ENCODE results near the gene MFNG. TPM values are rescaled to one million over a fixed set of nuclear protein-coding genes. Genes with fewer than 3 reads are reported as not detected.

MFNG gene
- total and polyA plus RNA-seq, 4 donors, result 14.3 to 46.7 (median 31.0) TPM

- Histone ChIP-seq H3K36me3 (ENCODE audit: control insufficient read depth in 4 of 4, insufficient read depth in 4 of 4, low read length in 4 of 4) (peaks cover 0 to 34% (median 0%) of the 10 kb centered on the region in 4 donors), H3K27me3 (ENCODE audit: control insufficient read depth in 3 of 3, insufficient read depth in 3 of 3, low read length in 2 of 3) (no peaks in the 10 kb centered on the region), H3K9ac (ENCODE audit: insufficient read depth in 1 of 2, low read length in 2 of 2) (no peak overlapping the region), H3K4me3 (no peak overlapping the region), H3K9me3 (ENCODE audit: control insufficient read depth in 4 of 4, insufficient read depth in 3 of 4, low read length in 3 of 4) (no peaks in the 10 kb centered on the region), H3K27ac (ENCODE audit: low read depth in 1 of 2, low read length in 1 of 2) (no peak overlapping the region), H3K4me1 (ENCODE audit: control insufficient read depth in 5 of 5, insufficient read depth in 5 of 5, low read length in 5 of 5) (no peaks in the 10 kb centered on the region)
- DNase-seq (no peak), ATAC-seq (ENCODE audit: insufficient read depth, low FRiP score) (no peak)
- WGBS, 2 donors, result 81 to 88% methylated on average over 11 of the region's 11 CpGs
- no peak for TF ChIP-seq CTCF (IDR thresholded peaks at IDR 0.05; ENCODE audit: control extremely low read depth, extremely low read depth)
Measured at GRCh38 chr22:37474447-37475090, 11.6 kb downstream of the MFNG start.

DNA sequence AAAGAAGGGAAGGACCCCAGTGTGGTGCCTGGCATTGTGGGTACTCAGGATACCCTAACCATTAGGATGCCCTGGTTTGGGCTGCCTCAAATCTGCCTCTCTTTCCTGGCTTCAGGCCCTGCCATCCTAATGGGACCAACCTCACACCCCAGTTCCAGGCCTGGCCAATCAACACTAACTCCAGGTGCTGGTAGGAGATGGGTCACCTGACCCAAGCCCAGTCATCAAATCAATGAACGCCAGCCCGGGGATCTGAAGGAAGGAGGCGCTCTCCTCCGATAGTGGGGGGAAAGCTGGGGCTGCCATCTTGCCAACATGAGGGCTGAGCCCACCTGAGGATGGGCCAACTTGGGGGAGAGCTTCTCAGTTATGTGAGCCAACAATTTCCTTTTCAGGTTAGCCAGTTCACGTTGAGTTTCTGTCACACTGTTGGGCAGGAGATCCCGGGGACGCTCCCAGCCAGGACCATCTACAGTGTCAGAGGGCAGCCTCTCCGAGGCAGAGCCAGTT lies 12.7 kb downstream of the MFNG start:
- Histone ChIP-seq H3K4me1 (ENCODE audit: control insufficient read depth in 5 of 5, insufficient read depth in 5 of 5, low read length in 5 of 5) (no peaks in the 10 kb centered on the region), H3K9ac (ENCODE audit: insufficient read depth in 1 of 2, low read length in 2 of 2) (no peak overlapping the region), H3K27me3 (ENCODE audit: control insufficient read depth in 3 of 3, insufficient read depth in 3 of 3, low read length in 2 of 3) (no peaks in the 10 kb centered on the region), H3K27ac (ENCODE audit: low read depth in 1 of 2, low read length in 1 of 2) (no peak overlapping the region), H3K4me3 (no peak overlapping the region), H3K9me3 (ENCODE audit: control insufficient read depth in 4 of 4, insufficient read depth in 3 of 4, low read length in 3 of 4) (no peaks in the 10 kb centered on the region), H3K36me3 (ENCODE audit: control insufficient read depth in 4 of 4, insufficient read depth in 4 of 4, low read length in 4 of 4) (peaks cover 0 to 33% (median 0%) of the 10 kb centered on the region in 4 donors)
- 81 to 88% methylated on average over 8 of the region's 8 CpGs for WGBS, 2 donors
- no peak for DNase-seq
- ATAC-seq (ENCODE audit: insufficient read depth, low FRiP score), result no peak
- TF ChIP-seq CTCF (IDR thresholded peaks at IDR 0.05; ENCODE audit: control extremely low read depth, extremely low read depth), result no peak

GRCh38 chr22:37472418-37473006 lies 13.7 kb downstream of the MFNG start:
- no peak for ATAC-seq (ENCODE audit: insufficient read depth, low FRiP score)

More at GRCh38 chr22:37472418-37473006, 13.7 kb downstream of the MFNG start:
- no peak for TF ChIP-seq CTCF (IDR thresholded peaks at IDR 0.05; ENCODE audit: control extremely low read depth, extremely low read depth)
- Histone ChIP-seq H3K4me3 (no peak overlapping the region), H3K36me3 (ENCODE audit: control insufficient read depth in 4 of 4, insufficient read depth in 4 of 4, low read length in 4 of 4) (peaks cover 0 to 34% (median 0%) of the 10 kb centered on the region in 4 donors), H3K9me3 (ENCODE audit: control insufficient read depth in 4 of 4, insufficient read depth in 3 of 4, low read length in 3 of 4) (no peaks in the 10 kb centered on the region), H3K4me1 (ENCODE audit: control insufficient read depth in 5 of 5, insufficient read depth in 5 of 5, low read length in 5 of 5) (no peaks in the 10 kb centered on the region), H3K27ac (ENCODE audit: low read depth in 1 of 2, low read length in 1 of 2) (no peak overlapping the region), H3K27me3 (ENCODE audit: control insufficient read depth in 3 of 3, insufficient read depth in 3 of 3, low read length in 2 of 3) (no peaks in the 10 kb centered on the region), H3K9ac (ENCODE audit: insufficient read depth in 1 of 2, low read length in 2 of 2) (no peak overlapping the region)
- no peak for DNase-seq
- WGBS, 2 donors, result 41 to 57% methylated on average over 8 of the region's 8 CpGs

Measured in lung (tissue), 12 donors.